Activated T-helper 2 cell treated with anti-CD3 and anti-CD28 coated beads, Interferon-gamma antibody, Interleukin-2, Interleukin-4, amounts not matched to agents 10 μg/mL and 5 μg/mL and 100 μg/mL, durations not matched to agents 14 hours and 24 hours and 36 hours (primary cell): Measurements from ENCODE around the gene HTATSF1. TPM values are rescaled to one million over a fixed set of nuclear protein-coding genes. Genes with fewer than 3 reads are reported as not detected.

Source experiments
- DNase-seq: peaks from one replicate; pipeline ENCODE4 v3.0.0; 2021; ENCODE audit warnings: low spot score
- H3K27ac Mint-ChIP-seq: one replicate; pipeline ENCODE4 v1.8.0; 2021; ENCODE audit warnings: mixed read lengths
- H3K27me3 Mint-ChIP-seq: one replicate; pipeline ENCODE4 v1.8.0; 2021; ENCODE audit warnings: low read depth, mixed read lengths
- H3K36me3 Mint-ChIP-seq: one replicate; pipeline ENCODE4 v1.8.0; 2021; ENCODE audit warnings: low read depth, mixed read lengths
- H3K4me1 Mint-ChIP-seq: one replicate; pipeline ENCODE4 v1.8.0; 2021; ENCODE audit warnings: low read depth, mixed read lengths
- H3K4me3 Mint-ChIP-seq: one replicate; pipeline ENCODE4 v1.8.0; 2021; ENCODE audit warnings: low read depth, mild to moderate bottlenecking, moderate library complexity, mixed read lengths
- H3K9me3 Mint-ChIP-seq: one replicate; pipeline ENCODE4 v1.8.0; 2021; ENCODE audit warnings: mixed read lengths
- intact Hi-C: fragments of 100-400 bp; cut with micrococcal nuclease; formaldehyde crosslinking; loops from one replicate; pipeline ENCODE4 v1.15.1; 2023
- total RNA-seq: library from RNA; stranded (reverse); gene quantifications from 2 replicates; pipeline ENCODE4 v1.2.3, GENCODE V29; 2022

Gene HTATSF1
- total RNA-seq, 1 donor from 2014 or later = 47.3 TPM

GRCh38 chrX:136475236-136475635, 22.2 kb upstream of the HTATSF1 start:
- H3K4me1 Mint-ChIP-seq = no peaks in the 10 kb centered on the region
- no peak overlapping the region for H3K4me3 Mint-ChIP-seq
- no peaks in the 10 kb centered on the region for H3K36me3 Mint-ChIP-seq
- H3K27me3 Mint-ChIP-seq = no peaks in the 10 kb centered on the region
- DNase-seq = no peak
- no peaks in the 10 kb centered on the region for H3K9me3 Mint-ChIP-seq
- intact Hi-C loops = no loop called here
- no peak overlapping the region for H3K27ac Mint-ChIP-seq

GRCh38 chrX:136476501-136476900, 20.9 kb upstream of the HTATSF1 start:
- Mint-ChIP-seq H3K9me3 (no peaks in the 10 kb centered on the region), H3K4me1 (no peaks in the 10 kb centered on the region), H3K27me3 (no peaks in the 10 kb centered on the region), H3K27ac (no peak overlapping the region), H3K4me3 (no peak overlapping the region), H3K36me3 (no peaks in the 10 kb centered on the region)
- no peak for DNase-seq
- intact Hi-C loops = no loop called here

- H3K36me3 Mint-ChIP-seq = no peaks in the 10 kb centered on the region
- no peaks in the 10 kb centered on the region for H3K27me3 Mint-ChIP-seq
- DNase-seq = no peak
- no peaks in the 10 kb centered on the region for H3K4me1 Mint-ChIP-seq
- H3K4me3 Mint-ChIP-seq = no peak overlapping the region
- intact Hi-C loops = no loop called here
- no peak overlapping the region for H3K27ac Mint-ChIP-seq
- no peaks in the 10 kb centered on the region for H3K9me3 Mint-ChIP-seq
These were observed 20.4 kb upstream of the HTATSF1 start for GRCh38 chrX:136477026-136477425.

- Mint-ChIP-seq H3K36me3 (no peaks in the 10 kb centered on the region), H3K4me3 (no peak overlapping the region), H3K27ac (no peak overlapping the region), H3K9me3 (no peaks in the 10 kb centered on the region), H3K27me3 (peaks cover 9% of the 10 kb centered on the region), H3K4me1 (no peaks in the 10 kb centered on the region)
- intact Hi-C loops = no loop called here
- DNase-seq = no peak
These were observed 17.0 kb upstream of the HTATSF1 start for GRCh38 chrX:136480383-136480782.

GRCh38 chrX:136487647-136488046, 9.7 kb upstream of the HTATSF1 start, which contains the start of gene BRS3:
Gene BRS3, plus strand, starts transcription at chrX:136487947. Its CDS starts 168 bp downstream, at chrX:136488115.
- H3K36me3 Mint-ChIP-seq = no peaks in the 10 kb centered on the region
- intact Hi-C loops = no loop called here
- H3K4me3 Mint-ChIP-seq = no peak within 1 kb of the TSS
- no peak for DNase-seq
- H3K9me3 Mint-ChIP-seq = no peaks in the 10 kb centered on the region
- H3K4me1 Mint-ChIP-seq = no peaks in the 10 kb centered on the region
- H3K27ac Mint-ChIP-seq = no peak within 1 kb of the TSS
- peaks cover 53% of the 10 kb centered on the region for H3K27me3 Mint-ChIP-seq

- H3K9me3 Mint-ChIP-seq = no peaks in the 10 kb centered on the region
- H3K27me3 Mint-ChIP-seq = peaks cover 53% of the 10 kb centered on the region
- H3K4me3 Mint-ChIP-seq = no peak overlapping the region
- H3K4me1 Mint-ChIP-seq = no peaks in the 10 kb centered on the region
- intact Hi-C loops = no loop called here
- no peak for DNase-seq
- H3K27ac Mint-ChIP-seq = no peak overlapping the region
- no peaks in the 10 kb centered on the region for H3K36me3 Mint-ChIP-seq
These were observed 8.7 kb upstream of the HTATSF1 start for GRCh38 chrX:136488706-136489105.

GRCh38 chrX:136491832-136492231, 5.6 kb upstream of the HTATSF1 start:
- H3K4me1 Mint-ChIP-seq = no peaks in the 10 kb centered on the region
- intact Hi-C loops = loop anchor here (10.0 kb wide), 1 partner anchor 423 kb away; no protein-coding TSS in a partner anchor
- no peaks in the 10 kb centered on the region for H3K36me3 Mint-ChIP-seq
- no peak overlapping the region for H3K4me3 Mint-ChIP-seq
- no peak for DNase-seq
- H3K27me3 Mint-ChIP-seq = peaks cover 34% of the 10 kb centered on the region
- H3K9me3 Mint-ChIP-seq = no peaks in the 10 kb centered on the region
- no peak overlapping the region for H3K27ac Mint-ChIP-seq

GRCh38 chrX:136493011-136493410, 4.4 kb upstream of the HTATSF1 start:
- H3K4me1 Mint-ChIP-seq = no peaks in the 10 kb centered on the region
- DNase-seq = no peak
- H3K9me3 Mint-ChIP-seq = no peaks in the 10 kb centered on the region
- no peaks in the 10 kb centered on the region for H3K36me3 Mint-ChIP-seq
- H3K27ac Mint-ChIP-seq = no peak overlapping the region
- intact Hi-C loops = loop anchor here (10.0 kb wide), 1 partner anchor 422 kb away; no protein-coding TSS in a partner anchor
- H3K4me3 Mint-ChIP-seq = no peak overlapping the region
- H3K27me3 Mint-ChIP-seq = peaks cover 32% of the 10 kb centered on the region

- Mint-ChIP-seq H3K4me1 (peaks cover 11% of the 10 kb centered on the region), H3K27me3 (peaks cover 16% of the 10 kb centered on the region), H3K9me3 (no peaks in the 10 kb centered on the region), H3K36me3 (peaks cover 9% of the 10 kb centered on the region), H3K4me3 (peak overlapping the region; percentile 17), H3K27ac (no peak overlapping the region)
- intact Hi-C loops = loop anchor here (5.0 to 10.0 kb wide), 2 partner anchors 420 to 523 kb away; partner anchors contain the start of gene MMGT1
- no peak for DNase-seq
These were observed 2.3 kb upstream of the HTATSF1 start for GRCh38 chrX:136495043-136495442.

- no peak for DNase-seq
- peak overlapping the region; percentile 95 for H3K27ac Mint-ChIP-seq
- peak overlapping the region; percentile 83 for H3K4me3 Mint-ChIP-seq
- H3K36me3 Mint-ChIP-seq = peaks cover 15% of the 10 kb centered on the region
- no peaks in the 10 kb centered on the region for H3K9me3 Mint-ChIP-seq
- intact Hi-C loops = loop anchor here (2.0 to 10.0 kb wide), 4 partner anchors 81 to 524 kb away; partner anchors contain the start of gene MMGT1
- H3K27me3 Mint-ChIP-seq = peaks cover 5% of the 10 kb centered on the region
- peaks cover 11% of the 10 kb centered on the region for H3K4me1 Mint-ChIP-seq
These were observed 1.1 kb upstream of the HTATSF1 start for GRCh38 chrX:136496186-136496763.

GRCh38 chrX:136496764-136497555, 432 bp upstream of the HTATSF1 start:
- Mint-ChIP-seq H3K4me3 (peak overlapping the region; percentile 93), H3K9me3 (no peaks in the 10 kb centered on the region), H3K36me3 (peaks cover 20% of the 10 kb centered on the region), H3K4me1 (peaks cover 11% of the 10 kb centered on the region), H3K27ac (peak overlapping the region; percentile 95), H3K27me3 (peaks cover 3% of the 10 kb centered on the region)
- intact Hi-C loops = loop anchor here (2.0 to 10.0 kb wide), 4 partner anchors 80 to 525 kb away; partner anchors contain the start of gene MMGT1
- peak; percentile 83 for DNase-seq

GRCh38 chrX:136519069-136519468, 21.7 kb downstream of the HTATSF1 start:
- DNase-seq = no peak
- Mint-ChIP-seq H3K9me3 (peaks cover 5% of the 10 kb centered on the region), H3K27ac (no peak overlapping the region), H3K27me3 (peaks cover 2% of the 10 kb centered on the region), H3K4me3 (no peak overlapping the region), H3K36me3 (peaks cover 8% of the 10 kb centered on the region), H3K4me1 (peaks cover 3% of the 10 kb centered on the region)
- intact Hi-C loops = no loop called here

- no peak overlapping the region for H3K4me3 Mint-ChIP-seq
- H3K4me1 Mint-ChIP-seq = peaks cover 3% of the 10 kb centered on the region
- intact Hi-C loops = no loop called here
- no peaks in the 10 kb centered on the region for H3K9me3 Mint-ChIP-seq
- no peak overlapping the region for H3K27ac Mint-ChIP-seq
- peaks cover 4% of the 10 kb centered on the region for H3K27me3 Mint-ChIP-seq
- DNase-seq = no peak
- no peaks in the 10 kb centered on the region for H3K36me3 Mint-ChIP-seq
These were observed 26.4 kb downstream of the HTATSF1 start for GRCh38 chrX:136523770-136524169.
